ENCODE measurements around the gene P2RX3. TPM values are rescaled to one million over a fixed set of nuclear protein-coding genes. Genes with fewer than 3 reads are reported as not detected.

The P2RX3 gene
- total and polyA plus RNA-seq, 2 of the 8 experiments (the other 6 are each of a cell fraction or from before 2014, with no cell fraction given): 0.45 to 0.47 TPM

DNA sequence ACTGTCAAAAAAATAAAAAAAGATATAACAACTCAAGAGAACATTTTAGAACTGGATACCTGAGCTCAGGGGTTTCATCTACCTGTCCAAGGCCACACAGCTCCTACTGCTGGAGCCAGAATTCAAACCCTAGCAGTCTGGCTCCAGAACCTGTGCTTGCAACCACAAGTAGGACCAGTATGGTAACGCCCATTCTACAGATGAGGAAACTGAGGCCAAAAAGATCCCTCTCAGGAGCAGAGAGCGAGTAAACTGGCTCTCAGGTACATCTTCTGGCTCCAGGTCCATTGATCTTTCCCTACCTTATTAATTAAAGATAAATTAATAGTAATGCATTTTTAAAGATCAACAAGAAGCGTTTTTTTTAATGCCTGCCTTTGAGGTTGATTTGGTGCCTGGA is 19.2 kb downstream of the P2RX3 start (continued):
- TF ChIP-seq MAFK (IDR thresholded peaks at IDR 0.05; ENCODE audit: low read depth, low read length) (no peak), SRF (IDR thresholded peaks at IDR 0.05; ENCODE audit: low read depth, low read length) (no peak), BRCA1 (IDR thresholded peaks at IDR 0.05; ENCODE audit: low read depth, low read length) (no peak), RFX5 (IDR thresholded peaks at IDR 0.05; ENCODE audit: borderline replicate concordance, low read depth, low read length) (no peak), TBP (IDR thresholded peaks at IDR 0.05; ENCODE audit: low read depth, low read length) (no peak), CTBP2 (IDR thresholded peaks at IDR 0.05; ENCODE audit: borderline replicate concordance, insufficient read depth, insufficient read length, low read length) (no peak)

All from H1 (cell line).